Natural killer cell (primary cell): ENCODE measurements around the gene NOP9. TPM values are rescaled to one million over a fixed set of nuclear protein-coding genes. Genes with fewer than 3 reads are reported as not detected.

ENCODE experiments used
- ATAC-seq, 3 donors: fragments of 150-1000 bp in 2 of 3; fragments of 200-7000 bp in 1 of 3; cut with Tn5 transposase; 1 replicate in 1 of 3; 2 replicates in 2 of 3; pipeline ENCODE4 v1.10.0; 2021; ENCODE audit warnings: mild to moderate bottlenecking in 2 of 3, moderate library complexity in 2 of 3
- DNase-seq, 2 donors: peaks; one replicate each; pipeline versions ENCODE4 v3.0.0 to v3.0.0-alpha.2; 2013 to 2021; ENCODE audit warnings: mixed read lengths in 1 of 2
- H3K27ac ChIP-seq: one replicate; pipeline ENCODE4 v1.5.1; 2013; ENCODE audit warnings: mild to moderate bottlenecking, low read length
- H3K27me3 ChIP-seq: one replicate; pipeline ENCODE4 v1.6.1; 2013; ENCODE audit warnings: low read length; ENCODE audit not compliant: control insufficient read depth, insufficient read depth
- H3K36me3 ChIP-seq: one replicate; pipeline ENCODE4 v1.6.1; 2013; ENCODE audit warnings: low read length; ENCODE audit not compliant: control insufficient read depth, insufficient read depth
- H3K4me1 ChIP-seq: one replicate; pipeline ENCODE4 v1.6.1; 2013; ENCODE audit warnings: low read length; ENCODE audit not compliant: control insufficient read depth, insufficient read depth
- H3K4me3 ChIP-seq: one replicate; pipeline ENCODE4 v1.5.1; 2013; ENCODE audit warnings: low read length
- H3K9me3 ChIP-seq: one replicate; pipeline ENCODE4 v1.6.1; 2013; ENCODE audit warnings: low read length; ENCODE audit not compliant: control insufficient read depth, insufficient read depth
- H3K27ac Mint-ChIP-seq, 2 donors: one replicate each; pipeline ENCODE4 v1.8.0; 2022; ENCODE audit warnings: mild to moderate bottlenecking in 2 of 2, mixed read lengths in 2 of 2, moderate library complexity in 1 of 2
- H3K27me3 Mint-ChIP-seq, 2 donors: one replicate each; pipeline ENCODE4 v1.8.0; 2022; ENCODE audit warnings: low read depth in 2 of 2, mixed read lengths in 2 of 2
- H3K36me3 Mint-ChIP-seq: one replicate; pipeline ENCODE4 v1.8.0; 2022; ENCODE audit warnings: mixed read lengths
- H3K4me1 Mint-ChIP-seq, 2 donors: one replicate each; pipeline ENCODE4 v1.8.0; 2022; ENCODE audit warnings: mixed read lengths in 2 of 2
- H3K4me3 Mint-ChIP-seq: one replicate; pipeline ENCODE4 v1.8.0; 2022; ENCODE audit warnings: mild to moderate bottlenecking, moderate library complexity, mixed read lengths
- H3K9me3 Mint-ChIP-seq, 2 donors: one replicate each; pipeline ENCODE4 v1.8.0; 2022; ENCODE audit warnings: mixed read lengths in 2 of 2
- CTCF ChIP-seq: fragments of 200-600 bp; IDR thresholded peaks from one replicate; pipeline ENCODE4 v1.8.0; 2022; ENCODE audit warnings: antibody characterized with exemption
- WGBS: methylation state at CpG from one replicate; pipeline ENCODE4 v1.1.7; 2013; ENCODE audit warnings: missing lambda C conversion rate; ENCODE audit not compliant: insufficient coverage; 5-methylcytosine and 5-hydroxymethylcytosine counted together
- intact Hi-C: fragments of 100-400 bp; cut with micrococcal nuclease; formaldehyde crosslinking; loops from one replicate; pipeline ENCODE4 v1.14.2; 2022
- total RNA-seq, 4 donors: library from RNA; stranded (reverse); fragments of 120-200 nt in 1 of 4; gene quantifications; one replicate each; pipeline versions ENCODE4 v1.2.3 to v1.2.4, GENCODE V29; 2013 to 2022

NOP9 gene
- total RNA-seq, 3 donors from 2014 or later (not counting 1 experiment from before 2014, with no cell fraction given) = 34.9 to 47.8 (median 39.2) TPM

GRCh38 chr14:24296341-24297157 lies 3.1 kb upstream of the NOP9 start:
- Histone ChIP-seq H3K36me3 (peaks cover 31% of the 10 kb centered on the region), H3K27me3 (no peaks in the 10 kb centered on the region), H3K4me3 (no peak overlapping the region), H3K27ac (peak overlapping the region; percentile 30), H3K4me1 (peaks cover 25% of the 10 kb centered on the region), H3K9me3 (no peaks in the 10 kb centered on the region)
- Mint-ChIP-seq H3K4me3 (peak overlapping the region; percentile 10), H3K9me3 (no peaks in the 10 kb centered on the region), H3K27me3 (no peaks in the 10 kb centered on the region), H3K4me1 (peaks cover 34 to 46% of the 10 kb centered on the region in 2 donors), H3K27ac (peak overlapping the region; percentile 58 to 63), H3K36me3 (peaks cover 5% of the 10 kb centered on the region)
- intact Hi-C loops = loop anchor here (2.0 kb wide), 1 partner anchor 80 kb away; the partner anchor contains the start of gene MDP1
- ATAC-seq (peak; percentile 74 to 85 (median 76)), DNase-seq (peak; percentile 62 to 90)
- 78% methylated on average over 12 of the region's 12 CpGs for WGBS
- TF ChIP-seq CTCF = peak; percentile 76

- DNase-seq (peak in 1 of 2 donors; percentile 49), ATAC-seq (no peak)
- TF ChIP-seq CTCF = peak; percentile 4
- peak overlapping the region; percentile 58 to 63 for H3K27ac Mint-ChIP-seq
- peaks cover 5% of the 10 kb centered on the region for H3K36me3 Mint-ChIP-seq
- Histone ChIP-seq H3K9me3 (no peaks in the 10 kb centered on the region), H3K4me3 (no peak overlapping the region), H3K36me3 (peaks cover 31% of the 10 kb centered on the region), H3K27me3 (no peaks in the 10 kb centered on the region), H3K27ac (peak overlapping the region; percentile 30), H3K4me1 (peaks cover 25% of the 10 kb centered on the region)
- intact Hi-C loops = loop anchor here (2.0 kb wide), 1 partner anchor 81 kb away; the partner anchor contains the start of gene MDP1
- no peaks in the 10 kb centered on the region for H3K27me3 Mint-ChIP-seq
- WGBS = 52% methylated on average over 5 of the region's 5 CpGs
- peak overlapping the region; percentile 10 for H3K4me3 Mint-ChIP-seq
- no peaks in the 10 kb centered on the region for H3K9me3 Mint-ChIP-seq
- H3K4me1 Mint-ChIP-seq = peaks cover 42 to 54% of the 10 kb centered on the region in 2 donors
Measured at GRCh38 chr14:24297190-24297964, 2.3 kb upstream of the NOP9 start.

- peak overlapping the region; percentile 61 for H3K27ac ChIP-seq
- no peaks in the 10 kb centered on the region for H3K9me3 Mint-ChIP-seq
- intact Hi-C loops = loop anchor here (1.0 to 2.0 kb wide), 4 partner anchors 28 to 184 kb away; partner anchors contain the start of genes IPO4 and RABGGTA
- H3K4me3 ChIP-seq = peak overlapping the region; percentile 51
- peaks cover 39% of the 10 kb centered on the region for H3K36me3 ChIP-seq
- H3K36me3 Mint-ChIP-seq = peaks cover 5% of the 10 kb centered on the region
- ATAC-seq = peak in 1 of 3 donors; percentile 2
- no peaks in the 10 kb centered on the region for H3K9me3 ChIP-seq
- peak overlapping the region; percentile 91 to 92 for H3K27ac Mint-ChIP-seq
- H3K4me1 ChIP-seq = peaks cover 25% of the 10 kb centered on the region
- 56% methylated on average over 7 of the region's 7 CpGs for WGBS
- no peaks in the 10 kb centered on the region for H3K27me3 ChIP-seq
- no peak for TF ChIP-seq CTCF
- H3K4me1 Mint-ChIP-seq = peaks cover 42 to 55% of the 10 kb centered on the region in 2 donors
- DNase-seq = peak in 1 of 2 donors; percentile 23
- peak overlapping the region; percentile 91 for H3K4me3 Mint-ChIP-seq
- no peaks in the 10 kb centered on the region for H3K27me3 Mint-ChIP-seq
Measured at GRCh38 chr14:24298892-24299254, 777 bp upstream of the NOP9 start.
